ENCODE data around the gene LBX2. TPM values are rescaled to one million over a fixed set of nuclear protein-coding genes. Genes with fewer than 3 reads are reported as not detected.

The LBX2 gene
- polyA plus RNA-seq, 1 experiment = 0.61 TPM

DNA sequence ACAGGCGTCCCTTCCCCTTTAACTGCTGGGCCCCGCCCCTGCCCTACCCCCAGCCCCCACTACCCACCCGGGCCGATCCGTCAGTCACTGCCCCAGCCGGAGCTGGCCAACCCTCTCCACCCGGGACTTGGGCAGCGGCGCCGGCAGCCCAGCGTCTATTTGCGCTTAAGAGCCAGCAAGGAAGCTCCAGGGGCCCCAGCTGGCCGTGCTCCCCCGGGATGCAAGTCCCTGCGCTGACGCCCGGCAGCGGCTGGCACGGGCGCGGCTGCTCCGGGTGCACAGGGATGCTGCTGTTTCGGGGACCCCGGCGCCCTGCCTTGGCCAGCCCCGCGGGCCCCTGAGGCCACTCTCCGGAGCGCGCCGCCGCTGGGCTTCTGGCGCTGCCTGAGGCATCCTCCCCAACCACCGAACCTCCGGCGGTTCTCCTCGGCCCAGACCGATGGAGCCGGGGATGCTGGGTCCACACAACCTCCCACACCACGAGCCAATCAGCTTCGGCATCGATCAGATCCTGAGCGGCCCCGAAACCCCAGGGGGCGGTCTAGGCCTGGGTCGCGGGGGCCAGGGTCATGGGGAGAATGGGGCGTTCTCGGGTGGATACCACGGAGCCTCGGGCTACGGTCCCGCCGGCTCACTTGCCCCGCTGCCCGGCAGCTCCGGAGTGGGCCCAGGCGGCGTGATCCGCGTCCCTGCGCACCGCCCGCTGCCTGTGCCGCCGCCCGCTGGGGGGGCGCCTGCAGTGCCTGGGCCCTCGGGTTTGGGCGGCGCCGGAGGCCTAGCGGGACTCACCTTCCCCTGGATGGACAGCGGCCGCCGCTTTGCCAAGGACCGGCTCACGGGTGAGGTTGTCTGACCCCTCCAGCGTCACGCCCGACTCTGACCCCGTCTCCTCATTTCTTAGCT lies 15.2 kb upstream of the LBX2 start, which contains the start of gene TLX2:
TLX2 (plus strand) TSS at position 83 of the 903 bp plus-strand sequence; CDS start at position 440, 357 bp downstream.
- TF ChIP-seq, protein P1, sequence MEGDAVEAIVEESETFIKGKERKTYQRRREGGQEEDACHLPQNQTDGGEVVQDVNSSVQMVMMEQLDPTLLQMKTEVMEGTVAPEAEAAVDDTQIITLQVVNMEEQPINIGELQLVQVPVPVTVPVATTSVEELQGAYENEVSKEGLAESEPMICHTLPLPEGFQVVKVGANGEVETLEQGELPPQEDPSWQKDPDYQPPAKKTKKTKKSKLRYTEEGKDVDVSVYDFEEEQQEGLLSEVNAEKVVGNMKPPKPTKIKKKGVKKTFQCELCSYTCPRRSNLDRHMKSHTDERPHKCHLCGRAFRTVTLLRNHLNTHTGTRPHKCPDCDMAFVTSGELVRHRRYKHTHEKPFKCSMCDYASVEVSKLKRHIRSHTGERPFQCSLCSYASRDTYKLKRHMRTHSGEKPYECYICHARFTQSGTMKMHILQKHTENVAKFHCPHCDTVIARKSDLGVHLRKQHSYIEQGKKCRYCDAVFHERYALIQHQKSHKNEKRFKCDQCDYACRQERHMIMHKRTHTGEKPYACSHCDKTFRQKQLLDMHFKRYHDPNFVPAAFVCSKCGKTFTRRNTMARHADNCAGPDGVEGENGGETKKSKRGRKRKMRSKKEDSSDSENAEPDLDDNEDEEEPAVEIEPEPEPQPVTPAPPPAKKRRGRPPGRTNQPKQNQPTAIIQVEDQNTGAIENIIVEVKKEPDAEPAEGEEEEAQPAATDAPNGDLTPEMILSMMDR (IDR thresholded peaks at IDR 0.05; ENCODE audit: insufficient read depth, low read depth, low read length) = no peak
- no peak for DNase-seq (ENCODE audit: low read depth)
- no peak within 1 kb of the TSS for H3K4me3 ChIP-seq (ENCODE audit: low read depth, low read length)
- H3K27me3 ChIP-seq (ENCODE audit: control insufficient read depth, insufficient read depth, low read length) = peaks cover 58% of the 10 kb centered on the region
- no peaks in the 10 kb centered on the region; the same call in 1 of the 2 replicates for H3K36me3 ChIP-seq (ENCODE audit: control insufficient read depth, insufficient read depth, low read length)
- POLR2A ChIA-PET = no interaction called here
- CTCF ChIA-PET = no interaction called here

DNA sequence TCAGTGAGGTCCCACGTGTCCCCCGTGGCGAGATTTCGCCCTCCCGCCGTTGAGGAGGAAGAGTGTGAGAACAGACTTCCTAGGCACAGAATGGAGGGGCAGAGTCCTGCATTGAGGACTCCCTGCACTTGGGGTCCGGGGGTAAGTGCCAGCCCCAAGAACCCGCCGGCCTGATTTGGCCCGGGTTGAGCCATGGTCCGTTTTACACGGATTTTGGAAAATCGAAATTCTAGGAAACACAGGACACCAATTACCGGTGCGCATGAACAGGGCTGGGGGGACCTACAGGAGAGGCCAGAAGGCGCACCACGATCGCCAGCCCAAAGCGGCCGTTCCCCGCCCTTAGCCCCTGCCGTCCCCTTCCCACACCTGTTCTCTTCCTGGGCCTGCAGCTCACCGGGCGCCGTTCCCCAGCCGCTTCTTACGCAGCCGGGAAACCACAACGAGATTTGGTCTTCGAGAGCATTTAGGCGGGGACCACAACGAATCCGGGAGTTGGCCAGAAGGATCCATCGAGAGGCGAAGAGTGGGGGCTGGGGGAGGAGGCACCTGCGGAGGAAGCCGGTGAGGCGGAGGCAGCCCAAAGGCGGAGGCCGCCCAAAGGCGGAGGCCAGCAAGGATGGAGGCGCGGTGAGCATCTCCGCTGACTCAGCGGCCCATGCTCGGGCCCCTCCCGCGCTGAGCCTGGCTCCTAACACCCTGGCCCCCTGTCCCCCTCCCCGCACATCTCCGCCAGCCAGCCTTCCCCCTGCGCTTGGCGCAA lies 14.4 kb upstream of the LBX2 start:
- Histone ChIP-seq H3K4me3 (ENCODE audit: low read depth, low read length) (no peak overlapping the region), H3K36me3 (ENCODE audit: control insufficient read depth, insufficient read depth, low read length) (no peaks in the 10 kb centered on the region; the same call in 1 of the 2 replicates), H3K27me3 (ENCODE audit: control insufficient read depth, insufficient read depth, low read length) (peaks cover 49% of the 10 kb centered on the region)
- DNase-seq (ENCODE audit: low read depth) = no peak
- CTCF ChIA-PET = interaction anchor here (1.2 kb wide), 1 partner anchor 12 kb away, joined by 3 read pairs; the partner anchor contains the start of gene DQX1
- POLR2A ChIA-PET = no interaction called here
- TF ChIP-seq, protein P1 (IDR thresholded peaks at IDR 0.05; ENCODE audit: insufficient read depth, low read depth, low read length) = no peak

- DNase-seq (ENCODE audit: low read depth) = no peak
- no peaks in the 10 kb centered on the region; the same call in 1 of the 2 replicates for H3K36me3 ChIP-seq (ENCODE audit: control insufficient read depth, insufficient read depth, low read length)
- TF ChIP-seq, protein P1 (IDR thresholded peaks at IDR 0.05; ENCODE audit: insufficient read depth, low read depth, low read length) = no peak
- CTCF ChIA-PET = interaction anchor here (1.2 kb wide), 1 partner anchor 13 kb away, joined by 3 read pairs; the partner anchor contains the start of gene DQX1
- POLR2A ChIA-PET = no interaction called here
- no peak overlapping the region for H3K4me3 ChIP-seq (ENCODE audit: low read depth, low read length)
- peaks cover 42% of the 10 kb centered on the region for H3K27me3 ChIP-seq (ENCODE audit: control insufficient read depth, insufficient read depth, low read length)
Observed at GRCh38 chr2:74512744-74513604, 13.6 kb upstream of the LBX2 start.

DNA sequence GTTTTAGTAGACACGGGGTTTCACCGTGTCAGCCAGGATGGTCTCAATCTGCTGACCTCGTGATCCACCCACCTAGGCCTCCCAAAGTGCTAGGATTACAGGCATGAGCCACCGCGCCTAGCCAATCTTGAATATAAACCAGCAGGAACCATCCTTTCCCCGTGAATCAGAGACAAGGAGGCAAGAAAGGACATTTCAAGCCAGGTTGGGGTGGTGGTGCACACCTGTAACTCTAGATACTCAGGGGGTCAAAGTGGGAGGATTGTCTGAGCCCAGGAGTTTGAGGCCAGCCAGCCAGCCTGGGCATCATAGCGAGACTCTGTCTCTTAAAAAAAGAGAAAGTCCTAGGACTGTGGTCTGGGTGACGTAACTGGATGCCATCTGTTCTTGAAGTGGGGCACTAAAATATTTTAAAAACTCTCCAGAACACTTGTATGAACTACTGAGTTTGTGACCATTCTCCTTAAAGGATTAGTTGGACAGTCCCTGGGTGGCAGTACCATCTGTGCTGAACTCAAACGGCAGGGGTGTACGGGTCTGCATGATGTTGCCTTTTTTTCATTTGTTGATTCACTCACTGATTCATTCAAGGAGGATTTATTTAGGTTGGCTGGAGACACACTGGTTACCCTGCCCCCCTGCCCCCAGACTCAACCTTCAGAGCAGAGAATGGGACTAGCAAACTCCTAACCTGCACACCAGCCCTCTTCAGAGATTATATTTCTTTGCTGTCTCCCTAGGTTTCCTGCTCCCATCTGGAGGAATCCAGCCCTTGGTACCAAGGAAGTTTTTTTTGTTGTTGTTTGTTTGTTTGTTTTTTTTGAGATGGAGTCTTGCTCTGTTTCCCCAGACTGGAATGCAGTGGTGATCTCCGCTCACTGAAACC lies 11.9 kb upstream of the LBX2 start:
- TF ChIP-seq, protein P1 (IDR thresholded peaks at IDR 0.05; ENCODE audit: insufficient read depth, low read depth, low read length) = no peak
- CTCF ChIA-PET = no interaction called here
- POLR2A ChIA-PET = no interaction called here
- peaks cover 31% of the 10 kb centered on the region for H3K27me3 ChIP-seq (ENCODE audit: control insufficient read depth, insufficient read depth, low read length)
- H3K4me3 ChIP-seq (ENCODE audit: low read depth, low read length) = no peak overlapping the region
- H3K36me3 ChIP-seq (ENCODE audit: control insufficient read depth, insufficient read depth, low read length) = no peaks in the 10 kb centered on the region; the same call in 1 of the 2 replicates
- no peak for DNase-seq (ENCODE audit: low read depth)

Data from BJ (cell line).